ENCODE measurements around the gene LGR6.

- TF ChIP-seq HCFC1 (IDR thresholded peaks at IDR 0.05; ENCODE audit: low read length) (no peak), USF2 (IDR thresholded peaks at IDR 0.05; ENCODE audit: borderline replicate concordance, low read depth, low read length) (no peak), LARP7 (IDR thresholded peaks at IDR 0.05) (no peak), CTCF (IDR thresholded peaks at IDR 0.05 in 2 of 3, conservative IDR thresholded peaks at IDR 0.05 in 1 of 3; ENCODE audit: control insufficient read depth in 2 of 3, extremely low read depth in 1 of 3, insufficient read depth in 1 of 3, low read depth in 3 of 3, low read length in 3 of 3) (no peak), ZNF687 (IDR thresholded peaks at IDR 0.05) (no peak), ZBTB33 (IDR thresholded peaks at IDR 0.05) (no peak), ZSCAN29 (IDR thresholded peaks at IDR 0.05) (no peak), EGR1 (IDR thresholded peaks at IDR 0.05; ENCODE audit: borderline replicate concordance in 1 of 2, low read depth in 2 of 2, low read length in 2 of 2) (no peak), SREBF1 (IDR thresholded peaks at IDR 0.05; ENCODE audit: low read length) (no peak), ASH2L (IDR thresholded peaks at IDR 0.05; ENCODE audit: borderline replicate concordance, low read depth) (no peak)
These were observed 23.1 kb downstream of the LGR6 start for GRCh38 chr1:202216691-202217090.
